ENCODE results near the gene NKX2-2.

DNA sequence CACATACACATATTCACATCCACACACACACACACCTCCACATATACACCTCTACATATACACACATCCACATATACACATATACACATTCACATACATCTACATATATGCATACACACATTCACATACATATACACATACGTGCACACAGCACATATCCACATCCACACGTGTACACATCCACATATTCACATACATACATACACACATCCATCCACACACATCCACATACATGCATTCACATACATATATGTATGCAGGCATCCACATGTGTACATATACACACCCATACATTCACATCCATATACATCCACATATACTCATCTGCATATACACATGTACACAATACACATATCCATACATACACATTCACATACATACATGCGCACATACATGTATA is 25.6 kb upstream of the NKX2-2 start:
- TF ChIP-seq, protein P1, sequence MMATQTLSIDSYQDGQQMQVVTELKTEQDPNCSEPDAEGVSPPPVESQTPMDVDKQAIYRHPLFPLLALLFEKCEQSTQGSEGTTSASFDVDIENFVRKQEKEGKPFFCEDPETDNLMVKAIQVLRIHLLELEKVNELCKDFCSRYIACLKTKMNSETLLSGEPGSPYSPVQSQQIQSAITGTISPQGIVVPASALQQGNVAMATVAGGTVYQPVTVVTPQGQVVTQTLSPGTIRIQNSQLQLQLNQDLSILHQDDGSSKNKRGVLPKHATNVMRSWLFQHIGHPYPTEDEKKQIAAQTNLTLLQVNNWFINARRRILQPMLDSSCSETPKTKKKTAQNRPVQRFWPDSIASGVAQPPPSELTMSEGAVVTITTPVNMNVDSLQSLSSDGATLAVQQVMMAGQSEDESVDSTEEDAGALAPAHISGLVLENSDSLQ (IDR thresholded peaks at IDR 0.05): no peak
- TF ChIP-seq LEF1 (IDR thresholded peaks at IDR 0.05; ENCODE audit: borderline replicate concordance): no peak
